NAMALWA (cell line): ENCODE data around the gene SERINC2.

Experiments
- DNase-seq: peaks from one replicate; pipeline ENCODE4 v3.0.0-alpha.2; 2015; ENCODE audit warnings: low spot score

The SERINC2 gene

DNA sequence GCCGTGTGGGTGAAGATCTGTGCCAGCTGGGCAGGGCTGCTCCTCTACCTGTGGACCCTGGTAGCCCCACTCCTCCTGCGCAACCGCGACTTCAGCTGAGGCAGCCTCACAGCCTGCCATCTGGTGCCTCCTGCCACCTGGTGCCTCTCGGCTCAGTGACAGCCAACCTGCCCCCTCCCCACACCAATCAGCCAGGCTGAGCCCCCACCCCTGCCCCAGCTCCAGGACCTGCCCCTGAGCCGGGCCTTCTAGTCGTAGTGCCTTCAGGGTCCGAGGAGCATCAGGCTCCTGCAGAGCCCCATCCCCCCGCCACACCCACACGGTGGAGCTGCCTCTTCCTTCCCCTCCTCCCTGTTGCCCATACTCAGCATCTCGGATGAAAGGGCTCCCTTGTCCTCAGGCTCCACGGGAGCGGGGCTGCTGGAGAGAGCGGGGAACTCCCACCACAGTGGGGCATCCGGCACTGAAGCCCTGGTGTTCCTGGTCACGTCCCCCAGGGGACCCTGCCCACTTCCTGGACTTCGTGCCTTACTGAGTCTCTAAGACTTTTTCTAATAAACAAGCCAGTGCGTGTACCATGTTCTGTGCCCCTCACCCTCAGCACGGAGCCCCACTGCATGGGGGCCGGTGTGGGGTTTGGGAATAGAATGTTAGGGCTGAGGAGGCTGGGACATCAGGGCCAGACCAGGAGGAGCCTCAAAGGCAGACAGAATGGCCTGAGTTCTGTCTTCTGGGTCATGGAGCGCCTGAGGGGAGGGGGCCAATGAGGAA is 21.3 kb downstream of the SERINC2 start:
- no peak for DNase-seq

DNA sequence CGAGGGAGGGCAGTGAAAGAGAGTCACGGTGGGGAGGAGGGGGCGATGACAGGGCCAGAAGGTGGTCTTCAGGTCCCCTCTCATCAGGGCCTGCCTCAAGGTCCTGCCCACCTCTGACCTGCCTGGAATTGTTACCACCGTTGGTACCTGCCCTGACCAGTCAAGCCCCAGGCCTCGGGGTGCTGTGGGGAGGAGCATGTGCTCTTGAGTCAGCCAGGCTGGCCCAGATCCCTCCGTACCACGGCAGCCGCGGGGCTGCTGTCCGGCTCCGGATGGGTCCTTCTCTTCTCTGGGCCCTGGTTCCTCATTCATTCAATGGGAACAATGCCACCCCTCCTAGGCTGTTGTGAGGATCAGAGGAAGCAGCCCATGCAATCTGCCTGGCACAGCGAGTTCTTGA is 22.0 kb downstream of the SERINC2 start:
- DNase-seq, result no peak

DNA sequence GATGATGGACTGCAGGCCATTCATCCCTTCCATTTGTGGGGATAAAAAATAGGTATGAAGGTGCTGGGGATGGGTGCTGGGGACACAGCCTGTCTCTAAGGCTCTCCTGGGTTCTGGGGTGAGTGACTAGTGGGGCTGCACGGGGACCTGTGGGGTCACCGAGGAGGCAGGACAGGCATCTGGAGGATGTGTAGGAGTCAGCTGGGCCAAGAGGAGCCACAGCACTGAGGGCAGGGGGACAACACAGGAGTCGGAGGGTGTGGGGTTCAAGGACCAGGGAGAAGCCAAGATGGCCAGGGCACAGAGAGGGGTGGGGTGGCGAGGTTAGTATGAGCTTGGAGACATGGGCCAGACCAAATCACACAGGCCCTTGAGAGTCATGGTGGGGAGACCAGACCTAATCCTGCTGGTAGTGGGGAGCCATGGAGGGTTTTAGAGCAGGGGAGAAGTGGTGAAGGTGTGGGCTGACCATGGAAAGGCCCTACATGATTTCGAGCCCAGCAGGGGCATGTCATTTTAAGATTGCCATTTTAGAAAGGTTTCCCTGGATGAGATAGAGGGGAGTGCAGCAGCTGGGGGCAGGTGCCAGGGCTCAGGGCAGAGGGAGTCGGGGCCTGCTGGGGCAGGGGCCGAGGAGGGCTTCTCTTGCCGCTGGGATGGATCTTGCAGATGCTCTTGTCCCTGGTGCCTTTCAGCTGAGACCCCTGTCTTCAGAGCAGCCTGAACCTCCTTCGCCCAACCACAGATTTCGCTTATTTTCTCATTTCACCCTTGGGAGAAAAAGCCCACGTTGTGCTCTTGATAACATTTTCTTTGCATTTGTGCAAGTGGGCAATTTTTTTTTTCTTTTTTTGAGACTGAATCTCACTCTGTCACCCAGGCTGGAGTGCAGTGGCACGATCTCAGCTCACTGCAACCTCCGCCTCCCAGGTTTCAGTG is 22.7 kb downstream of the SERINC2 start:
- DNase-seq, result no peak

DNA sequence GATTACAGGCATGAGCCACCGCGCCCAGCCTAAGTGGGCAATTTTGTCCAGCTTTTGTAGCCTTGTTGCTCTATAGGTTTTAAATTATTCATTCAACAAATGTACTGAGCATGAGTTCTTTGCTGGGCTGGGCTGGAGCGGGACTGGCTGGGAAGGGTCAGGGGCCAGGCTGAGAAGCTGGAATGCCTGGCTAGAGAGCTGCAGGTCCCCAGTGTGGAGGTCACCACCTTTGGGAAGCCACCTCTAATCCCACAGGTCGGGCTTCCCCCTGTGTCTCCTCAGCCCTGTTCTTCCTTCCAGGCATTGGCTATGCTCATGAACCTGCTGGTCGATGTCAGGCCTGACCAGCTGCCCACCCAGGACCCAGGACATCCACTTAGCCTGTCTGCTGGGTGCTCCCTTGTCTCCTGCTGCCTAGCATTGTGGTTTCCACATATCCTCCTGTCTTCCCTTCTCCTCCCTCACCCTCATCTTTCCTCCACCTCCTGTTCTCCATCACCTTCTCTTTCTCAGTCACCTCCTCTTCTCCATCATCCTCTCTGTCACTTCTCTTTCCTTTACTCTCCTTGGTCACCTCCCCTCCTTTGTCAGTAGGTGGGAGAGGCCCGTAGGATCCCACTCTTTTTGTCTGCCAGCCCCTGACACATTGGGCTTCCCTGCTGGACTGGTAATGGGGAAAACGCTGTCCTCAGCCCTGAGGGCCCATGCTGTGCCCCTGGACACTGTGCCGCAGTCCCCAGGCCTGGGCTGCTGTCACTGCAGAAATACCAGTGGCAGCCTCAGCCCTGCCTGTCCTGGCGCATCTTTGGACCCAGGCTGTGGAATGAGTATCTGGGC is 23.8 kb downstream of the SERINC2 start:
- no peak for DNase-seq

DNA sequence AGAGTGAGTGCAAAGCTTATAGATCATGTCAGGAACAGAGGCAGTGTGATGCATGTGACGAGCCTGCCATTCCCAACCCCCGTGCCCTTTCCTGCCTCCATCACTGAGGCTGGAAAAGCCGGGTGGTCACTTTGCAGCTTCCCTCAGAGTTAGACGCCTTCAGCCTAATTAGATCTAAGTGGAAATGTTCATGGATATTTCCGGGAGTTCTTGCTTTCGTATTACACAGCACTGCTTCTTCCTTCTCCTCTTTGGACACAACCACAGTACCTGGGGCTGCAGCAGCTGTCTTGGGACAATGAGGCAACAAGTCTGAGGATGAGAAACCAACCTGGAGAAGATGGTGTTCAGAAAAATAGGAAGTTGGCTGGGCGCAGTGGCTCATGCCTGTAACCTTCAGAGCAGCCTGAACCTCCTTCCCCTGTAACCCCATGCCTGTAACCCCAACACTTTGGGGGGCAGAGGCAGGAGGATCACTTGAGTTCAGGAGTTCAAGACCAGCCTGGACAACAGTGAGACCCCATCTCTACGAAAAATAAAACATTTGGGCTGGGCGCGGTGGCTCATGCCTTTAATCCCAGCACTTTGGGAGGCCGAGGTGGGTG is 24.5 kb downstream of the SERINC2 start:
- no peak for DNase-seq

DNA sequence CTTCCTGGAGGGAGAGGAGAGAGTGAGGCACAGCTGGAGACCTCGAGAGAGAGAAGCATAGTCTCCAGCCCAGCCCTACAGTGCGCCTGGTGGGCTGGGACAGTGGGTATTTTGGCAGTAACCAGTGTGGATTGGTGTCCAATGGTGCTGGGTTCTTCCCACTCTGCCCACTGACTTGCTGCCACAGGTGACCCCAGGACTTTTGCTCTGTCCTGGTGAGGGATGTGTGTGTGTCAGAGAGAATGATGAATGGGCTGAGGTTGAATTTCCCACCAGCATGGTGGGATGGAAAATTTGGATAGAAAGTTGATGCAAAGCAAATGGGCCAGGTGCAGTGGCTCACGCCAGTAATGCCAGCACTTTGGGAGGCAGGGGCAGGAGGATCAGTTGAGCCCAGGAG is 26.3 kb downstream of the SERINC2 start:
- no peak for DNase-seq

DNA sequence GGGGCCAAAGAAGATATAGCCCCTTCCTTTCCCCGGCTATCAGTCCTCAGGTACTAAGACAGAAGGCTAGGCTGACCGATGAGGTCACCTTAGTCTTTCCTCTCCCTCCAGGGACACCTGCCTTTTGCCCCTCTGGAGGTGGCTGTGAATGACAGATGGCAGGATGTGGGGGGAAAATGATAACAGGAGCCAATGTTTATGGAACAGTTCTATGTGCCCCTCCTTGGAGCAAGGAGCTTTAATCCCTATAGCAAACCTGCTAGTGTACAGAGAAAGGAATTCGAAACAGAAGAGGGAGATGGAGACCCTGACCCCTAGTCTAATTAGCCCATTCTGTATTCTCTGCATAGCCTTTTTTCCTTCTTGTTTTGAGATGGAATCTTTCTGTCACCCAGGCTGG is 28.1 kb downstream of the SERINC2 start:
- no peak for DNase-seq

DNA sequence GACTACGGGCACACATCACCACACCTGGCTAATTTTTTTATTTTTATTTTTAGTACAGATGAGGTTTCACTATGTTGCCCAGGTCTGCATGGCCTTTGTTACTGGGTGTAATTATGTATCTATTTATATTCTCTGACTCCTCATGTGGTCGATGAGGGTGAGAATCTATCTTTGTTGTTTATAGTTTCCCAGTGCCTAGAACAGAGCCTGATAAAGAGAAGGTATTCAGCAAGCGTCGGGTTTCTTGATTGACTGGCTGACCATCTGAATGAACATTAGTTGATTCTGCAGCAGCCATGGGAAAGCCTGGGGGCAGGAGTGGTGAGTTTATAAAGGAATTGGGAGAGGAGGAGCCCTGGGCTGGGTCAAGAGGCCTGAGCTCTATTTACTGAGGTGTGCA is 28.5 kb downstream of the SERINC2 start:
- DNase-seq, result no peak

DNA sequence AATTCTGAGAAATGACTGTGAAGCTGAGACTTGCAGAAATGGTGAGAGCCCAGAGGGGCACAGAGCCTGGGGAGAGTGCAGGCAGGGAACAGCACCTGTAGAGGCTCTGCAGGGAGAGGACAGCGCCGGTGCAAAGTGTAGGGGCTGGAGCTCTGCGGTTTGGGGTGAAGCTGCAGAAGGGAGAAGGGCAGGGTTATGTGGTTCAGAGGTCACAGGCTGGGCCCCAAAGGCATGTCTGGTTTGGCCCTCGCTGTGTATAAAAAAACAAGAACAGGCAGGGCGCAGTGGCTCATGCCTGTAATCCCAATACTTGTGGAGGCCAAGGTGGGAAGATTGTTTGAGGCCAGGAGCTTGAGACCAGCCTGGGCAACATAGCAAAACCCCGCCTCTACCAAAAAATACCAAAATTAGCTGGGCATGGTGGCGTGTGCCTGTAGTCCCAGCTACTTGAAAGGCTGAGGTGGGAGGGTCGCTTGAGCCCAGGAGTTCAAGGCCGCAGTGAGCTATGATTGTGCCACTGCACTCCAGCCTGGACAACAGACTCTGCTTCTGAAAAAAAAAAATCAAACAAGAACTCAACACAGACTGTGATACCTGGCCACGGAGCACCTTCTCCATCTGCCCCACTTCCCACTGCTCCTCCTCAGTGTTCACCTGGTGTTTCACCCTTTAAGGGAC is 29.1 kb downstream of the SERINC2 start:
- no peak for DNase-seq

DNA sequence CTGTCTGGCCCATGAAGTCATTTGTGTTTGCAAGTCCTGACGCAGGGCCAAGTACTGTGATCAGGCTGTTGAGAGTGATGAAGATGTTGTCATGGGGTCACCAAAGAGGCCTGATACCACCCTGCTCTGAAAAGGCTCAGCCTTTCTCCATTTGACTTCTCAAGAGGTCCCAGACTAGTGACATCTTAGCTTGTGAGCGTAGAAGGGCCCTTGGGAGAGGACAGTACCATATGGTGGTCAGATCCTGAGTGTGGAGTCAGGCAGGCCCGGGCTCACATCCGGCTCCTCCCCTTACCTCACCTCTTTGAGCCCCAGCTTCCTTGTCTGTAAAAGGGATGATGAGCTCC is 29.6 kb downstream of the SERINC2 start:
- no peak for DNase-seq

DNA sequence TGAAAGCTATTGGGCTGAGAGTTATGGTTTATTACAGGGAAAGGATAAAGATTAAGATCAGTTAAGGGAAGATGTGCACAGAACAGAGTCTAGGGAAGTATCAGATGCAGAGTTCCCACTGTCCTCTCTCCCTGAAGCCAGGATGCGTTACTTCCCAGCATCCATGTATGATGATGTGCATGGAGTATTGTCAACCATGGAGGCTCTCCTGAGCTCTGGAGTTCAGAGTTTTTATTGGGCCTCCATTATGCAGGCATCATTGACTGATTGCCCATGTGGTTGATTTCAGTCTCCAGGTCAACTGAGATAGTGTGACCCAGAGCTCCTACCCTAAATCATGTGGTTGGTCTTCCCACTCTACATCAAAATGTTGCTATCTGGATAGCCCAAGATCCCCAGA is 30.7 kb downstream of the SERINC2 start:
- DNase-seq, result no peak

DNA sequence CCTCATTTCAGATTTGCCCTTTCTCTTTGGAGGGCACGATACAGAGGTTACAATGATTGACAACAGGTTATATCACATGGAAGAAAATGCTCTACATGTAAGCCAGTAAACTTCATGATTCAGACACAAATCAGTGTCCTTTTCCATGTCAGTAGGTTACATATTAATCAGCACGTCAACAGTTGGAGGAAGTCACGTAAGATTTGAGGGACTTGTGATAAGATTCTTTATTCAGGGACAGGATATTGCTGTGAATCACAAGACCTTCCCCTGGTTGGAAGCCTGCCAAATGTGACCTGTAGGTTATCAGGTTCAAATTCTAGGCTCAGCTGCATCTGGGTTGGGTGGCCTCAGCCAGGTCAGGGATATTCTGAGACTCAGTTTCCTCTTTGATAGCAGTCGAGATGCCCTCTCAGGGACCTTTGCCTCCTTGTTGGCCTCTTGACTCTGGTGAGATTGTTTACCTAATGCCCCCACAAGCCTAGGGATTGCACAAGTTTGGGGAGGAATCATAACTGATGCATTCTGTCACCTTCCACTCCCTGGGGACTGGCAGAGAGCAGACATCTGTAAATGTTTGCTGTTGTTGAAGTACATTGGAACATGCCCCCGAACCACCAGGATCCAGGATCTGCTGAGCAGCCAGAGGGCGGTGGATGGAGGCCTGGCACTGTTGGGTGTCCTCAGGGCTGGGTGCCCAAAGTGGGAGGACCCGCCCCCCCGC is 31.9 kb downstream of the SERINC2 start:
- no peak for DNase-seq

DNA sequence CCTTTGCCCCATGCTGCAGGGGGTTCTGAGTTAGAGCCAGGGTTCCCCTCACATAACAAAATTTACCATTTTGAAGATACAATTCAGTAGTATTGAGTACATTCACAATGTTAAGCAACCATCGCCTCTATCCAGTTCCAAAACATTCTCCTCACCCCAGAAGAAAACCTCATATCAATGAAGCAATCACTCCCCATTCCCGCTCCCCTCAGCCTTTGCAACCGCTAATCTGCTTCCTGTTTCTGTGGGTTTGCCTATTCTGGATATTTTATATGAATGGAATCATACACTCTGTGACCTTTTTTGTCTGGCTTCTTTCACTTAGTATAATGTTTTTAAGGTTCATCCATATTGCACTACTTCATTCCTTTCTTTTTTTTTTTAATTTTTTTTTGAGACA is 32.9 kb downstream of the SERINC2 start:
- DNase-seq, result no peak

DNA sequence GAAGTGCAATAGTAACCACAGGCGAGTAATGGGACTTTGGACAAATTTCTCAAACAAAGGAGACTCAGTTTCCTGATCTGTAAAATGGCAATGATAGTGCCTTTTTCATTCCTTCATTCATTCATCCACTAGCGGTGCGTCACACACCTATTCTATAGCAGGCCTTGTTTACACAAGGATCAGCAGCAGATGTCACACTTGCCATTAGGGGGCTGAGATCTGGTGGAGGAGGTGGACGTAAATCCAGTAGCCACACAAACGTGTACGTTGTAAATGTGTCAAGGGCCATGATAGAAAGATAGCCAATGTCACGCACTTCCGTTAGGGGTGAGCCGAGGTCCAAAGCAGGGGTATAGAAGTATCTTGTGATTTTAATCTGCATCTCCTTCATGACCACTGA is 34.2 kb downstream of the SERINC2 start:
- DNase-seq, result no peak

DNA sequence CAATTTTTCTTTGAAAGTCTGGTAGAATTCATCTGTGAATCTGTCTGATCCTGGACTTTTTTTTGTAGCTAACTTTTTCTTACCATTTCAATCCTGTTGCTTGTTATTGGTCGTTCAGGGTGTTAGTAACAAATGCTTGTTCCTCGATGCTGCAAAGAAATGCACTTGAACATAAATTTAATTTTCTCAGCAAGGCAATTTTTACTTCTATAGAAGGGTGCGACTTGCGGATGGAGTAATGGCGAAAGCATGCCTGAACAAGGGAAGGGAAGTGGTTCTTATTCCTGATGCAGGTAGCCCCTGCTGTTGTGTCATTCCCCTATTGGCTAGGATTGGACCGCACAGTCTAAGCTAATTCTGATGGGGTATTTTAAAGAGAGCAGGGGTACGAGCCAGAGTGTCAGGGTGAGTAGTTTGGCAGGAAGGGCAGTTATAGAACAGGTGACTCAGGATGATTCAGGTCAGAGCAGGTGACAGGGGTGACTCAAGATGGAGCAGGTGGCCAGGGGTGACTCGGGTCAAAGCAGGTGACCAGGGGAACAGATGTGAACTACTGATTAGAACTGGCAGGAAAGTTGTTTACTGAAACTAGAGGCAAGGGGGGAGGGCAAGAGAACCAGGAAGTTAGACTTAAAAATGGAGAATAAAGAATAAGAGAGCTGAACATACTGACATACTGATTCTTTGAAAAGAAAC is 40.5 kb downstream of the SERINC2 start:
- DNase-seq, result no peak

DNA sequence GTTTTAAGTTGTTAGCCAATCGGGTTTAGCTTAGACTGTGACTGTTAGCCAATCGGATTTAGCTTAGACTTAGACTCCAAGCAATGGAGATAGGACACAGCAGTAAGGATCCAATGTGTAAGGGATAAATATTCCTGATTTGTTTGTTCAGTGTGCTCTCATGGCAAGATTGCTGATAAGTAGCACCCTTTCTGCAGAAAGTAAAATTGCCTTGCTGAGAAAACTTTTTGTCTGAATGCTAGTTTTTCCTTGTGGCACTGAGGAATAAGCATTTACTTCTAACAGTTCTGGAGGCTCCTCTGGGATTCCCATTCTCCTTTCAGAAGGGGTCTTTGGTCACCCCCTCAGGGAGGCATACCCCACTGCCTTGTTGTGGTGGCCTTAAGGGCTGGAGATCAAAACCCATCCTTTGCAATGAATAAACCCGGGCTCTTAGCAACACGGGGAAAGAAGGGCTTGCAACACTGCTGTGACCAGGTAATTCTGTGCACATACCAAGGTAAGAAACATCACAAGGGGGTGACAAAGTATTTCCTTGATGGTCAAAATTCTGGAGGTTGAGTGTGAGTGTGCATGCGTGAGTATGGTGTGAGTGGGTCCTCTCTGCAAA is 45.4 kb downstream of the SERINC2 start:
- DNase-seq, result no peak

DNA sequence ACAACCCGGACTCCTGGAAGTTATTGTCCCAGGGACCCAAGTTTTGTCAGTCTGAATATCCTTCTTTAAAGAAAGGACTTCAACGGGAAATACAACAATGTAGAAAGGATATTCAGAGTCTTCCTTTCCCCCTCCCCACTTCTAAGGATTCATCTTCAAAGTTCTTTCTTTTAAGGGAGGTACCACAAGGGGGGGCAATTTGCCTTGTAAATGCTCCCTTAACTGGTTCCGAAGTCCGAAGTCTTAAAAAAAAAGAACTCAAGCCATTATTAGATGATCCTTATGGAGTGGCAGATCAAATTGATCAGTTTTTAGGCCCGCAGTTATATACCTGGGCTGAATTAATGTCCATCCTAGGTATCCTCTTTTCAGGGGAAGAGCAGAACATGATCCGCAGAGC is 47.0 kb downstream of the SERINC2 start:
- peak; percentile 50 for DNase-seq

DNA sequence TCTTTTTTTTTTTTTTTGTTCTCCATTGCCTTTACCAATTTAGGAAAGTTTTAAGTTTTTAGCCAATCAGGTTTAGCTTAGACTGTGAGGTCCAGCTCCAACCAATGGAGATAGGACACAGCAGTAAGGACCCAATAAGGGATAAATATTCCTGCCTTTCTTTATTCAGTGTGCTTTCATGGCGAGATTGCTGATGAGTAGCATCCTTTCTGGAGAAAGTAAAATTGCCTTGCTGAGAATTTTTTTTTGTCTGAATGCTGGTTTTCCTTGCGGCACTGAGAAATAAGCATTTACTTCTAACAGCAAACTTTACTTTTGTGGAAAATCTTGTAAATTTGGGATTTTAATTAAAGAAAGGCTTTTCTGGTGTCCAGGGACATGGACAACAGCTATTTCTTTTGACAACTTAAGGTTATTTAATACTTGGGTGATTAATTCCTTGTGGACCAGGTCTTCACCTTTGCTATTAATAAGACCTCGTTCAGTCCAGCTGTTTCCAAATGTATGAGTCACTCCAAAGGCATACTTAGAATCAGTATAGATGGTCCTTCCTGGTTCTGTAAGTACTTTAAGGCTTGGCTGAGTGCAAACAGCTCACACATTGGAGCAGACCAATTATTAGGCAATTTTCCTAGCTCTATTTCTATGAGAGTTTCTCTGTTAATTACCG is 54.1 kb downstream of the SERINC2 start:
- no peak for DNase-seq

DNA sequence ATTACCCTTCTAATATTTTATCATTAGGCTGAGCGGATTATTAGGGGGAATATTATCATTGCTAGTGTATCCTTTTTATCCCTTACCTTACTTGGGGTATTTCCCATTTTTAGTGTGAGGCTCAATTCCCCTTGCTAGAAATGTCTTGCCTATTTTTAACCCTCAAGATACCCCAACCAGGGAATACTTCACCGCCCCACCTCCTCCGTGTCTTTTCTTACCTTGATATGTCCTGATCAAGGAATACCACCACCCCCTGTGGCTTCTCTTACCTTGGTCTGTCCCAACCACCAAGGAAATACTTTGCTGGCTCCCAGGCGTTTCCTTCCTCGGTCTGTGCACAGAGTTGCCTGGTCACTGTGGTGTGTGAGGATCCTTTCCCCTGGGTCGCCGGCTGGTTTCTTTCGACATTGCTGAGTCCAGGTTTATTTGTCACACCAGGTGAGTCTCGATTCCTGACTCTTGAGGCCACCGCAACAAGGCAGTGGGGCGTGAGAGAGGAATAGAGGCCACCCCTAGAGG is 57.8 kb downstream of the SERINC2 start:
- DNase-seq, result no peak
